Smooth muscle cell (in vitro differentiated cells): ENCODE results near the gene WDR82. TPM values are rescaled to one million over a fixed set of nuclear protein-coding genes. Genes with fewer than 3 reads are reported as not detected.

Experiments used
- DNase-seq: peaks from one replicate; lab custom pipeline; 2025; ENCODE audit not compliant: unreplicated experiment; lab: John Stamatoyannopoulos, UW
- H2AFZ ChIP-seq: fragments of 200-600 bp; sonication (generic); 2 replicates; pipeline ENCODE4 v1.6.0; 2016; ENCODE audit warnings: antibody characterized with exemption, low read depth, mild to moderate bottlenecking
- H3F3A ChIP-seq: fragments of 200-600 bp; sonication (generic); 2 replicates; pipeline ENCODE4 v1.6.0; 2017; ENCODE audit warnings: antibody characterized with exemption, low read depth
- H3K27ac ChIP-seq: fragments of 200-600 bp; sonication (generic); 2 replicates; pipeline ENCODE4 v1.5.1; 2016; ENCODE audit warnings: low read depth, mild to moderate bottlenecking
- H3K27me3 ChIP-seq: fragments of 200-600 bp; sonication (generic); 2 replicates; pipeline ENCODE4 v1.6.1; 2016; ENCODE audit warnings: low read depth, mild to moderate bottlenecking
- H3K36me3 ChIP-seq: fragments of 200-600 bp; sonication (generic); 2 replicates; pipeline ENCODE4 v1.5.1; 2016; ENCODE audit warnings: low read depth
- H3K4me1 ChIP-seq: fragments of 200-600 bp; sonication (generic); 2 replicates; pipeline ENCODE4 v1.5.1; 2016; ENCODE audit warnings: low read depth
- H3K4me2 ChIP-seq: fragments of 200-600 bp; sonication (generic); 2 replicates; pipeline ENCODE4 v1.6.0; 2016; ENCODE audit warnings: mild to moderate bottlenecking
- H3K4me3 ChIP-seq: fragments of 200-600 bp; sonication (generic); 2 replicates; pipeline ENCODE4 v1.5.1; 2016; ENCODE audit warnings: mild to moderate bottlenecking
- H3K79me2 ChIP-seq: fragments of 200-600 bp; sonication (generic); 2 replicates; pipeline ENCODE4 v1.6.0; 2016; ENCODE audit warnings: low read depth, mild to moderate bottlenecking
- H3K9ac ChIP-seq: fragments of 200-600 bp; sonication (generic); 2 replicates; pipeline ENCODE4 v1.6.0; 2016; ENCODE audit warnings: low read depth
- H3K9me3 ChIP-seq: fragments of 200-600 bp; sonication (generic); replicated peaks from 2 replicates; pipeline ENCODE4 v1.5.1; 2016; ENCODE audit warnings: low read depth
- H4K20me1 ChIP-seq: fragments of 200-600 bp; sonication (generic); 2 replicates; pipeline ENCODE4 v1.6.0; 2016; ENCODE audit warnings: low read depth
- CTCF ChIP-seq: fragments of 200-600 bp; sonication (generic); IDR thresholded peaks from 2 replicates; pipeline ENCODE4 v1.5.1; 2017; ENCODE audit warnings: borderline replicate concordance, mild to moderate bottlenecking, antibody characterized with exemption; ENCODE audit not compliant: insufficient read depth, poor library complexity, severe bottlenecking
- WGBS: methylation state at CpG from one replicate; pipeline ENCODE4 v1.1.7; 2016; ENCODE audit warnings: low lambda C conversion rate; 5-methylcytosine and 5-hydroxymethylcytosine counted together
- polyA plus RNA-seq: library from polyadenylated mRNA; unstranded; fragments of >200 nt; fragmentation: Nextera tagmentation; extraction: Ambion mirVana; gene quantifications from 2 replicates; pipeline ENCODE4 v1.2.1, GENCODE V29; 2016
- total RNA-seq: library from RNA; depleted of rRNA; stranded (reverse); fragments of >200 nt; gene quantifications from 2 replicates; pipeline ENCODE4 v1.2.3, GENCODE V29; 2014

WDR82 gene
- total and polyA plus RNA-seq, 2 experiments from 2014 or later = 26.1 to 48.3 TPM

- no peak for TF ChIP-seq CTCF
- peaks cover 31% of the 10 kb centered on the region for H3K79me2 ChIP-seq
- H3K4me2 ChIP-seq = peak overlapping the region; percentile 100
- peaks cover 30% of the 10 kb centered on the region for H3K4me1 ChIP-seq
- DNase-seq = no peak
- H3F3A ChIP-seq = peaks cover 18% of the 10 kb centered on the region
- WGBS = 43% methylated on average over 6 of the region's 6 CpGs
- H3K36me3 ChIP-seq = no peaks in the 10 kb centered on the region
- peak overlapping the region; percentile 87 for H3K27ac ChIP-seq
- peak overlapping the region; percentile 75 for H3K4me3 ChIP-seq
- H3K9ac ChIP-seq = no peak overlapping the region
- no peaks in the 10 kb centered on the region for H3K9me3 ChIP-seq
- peaks cover 27% of the 10 kb centered on the region for H4K20me1 ChIP-seq
- H3K27me3 ChIP-seq = no peaks in the 10 kb centered on the region
- H2AFZ ChIP-seq = no peak overlapping the region
These were observed 1.6 kb upstream of the WDR82 start for GRCh38 chr3:52280050-52280461.

- WGBS = 73% methylated on average over 2 of the region's 2 CpGs
These were observed 1.1 kb upstream of the WDR82 start for GRCh38 chr3:52279596-52279995.

GRCh38 chr3:52277972-52278509 is 408 bp downstream of the WDR82 start:
- Histone ChIP-seq H3F3A (peaks cover 15% of the 10 kb centered on the region), H3K4me1 (peaks cover 30% of the 10 kb centered on the region), H3K4me2 (peak overlapping the region; percentile 100), H2AFZ (no peak overlapping the region), H3K27ac (peak overlapping the region; percentile 87), H3K36me3 (no peaks in the 10 kb centered on the region), H3K79me2 (peaks cover 51% of the 10 kb centered on the region), H3K27me3 (no peaks in the 10 kb centered on the region), H3K4me3 (peak overlapping the region; percentile 75), H3K9ac (peak overlapping the region; percentile 91), H4K20me1 (peaks cover 47% of the 10 kb centered on the region), H3K9me3 (no peaks in the 10 kb centered on the region)
- WGBS = 2% methylated on average over 54 of the region's 54 CpGs
- peak; percentile 27 for TF ChIP-seq CTCF
- peak; percentile 88 for DNase-seq

More at GRCh38 chr3:52279596-52279995, 1.1 kb upstream of the WDR82 start:
- peak overlapping the region; percentile 59 for H2AFZ ChIP-seq
- peaks cover 18% of the 10 kb centered on the region for H3F3A ChIP-seq
- DNase-seq = no peak
- peaks cover 32% of the 10 kb centered on the region for H4K20me1 ChIP-seq
- H3K4me2 ChIP-seq = peak overlapping the region; percentile 100
- H3K27me3 ChIP-seq = no peaks in the 10 kb centered on the region
- no peak overlapping the region for H3K9ac ChIP-seq
- H3K4me3 ChIP-seq = peak overlapping the region; percentile 75
- no peaks in the 10 kb centered on the region for H3K9me3 ChIP-seq
- TF ChIP-seq CTCF = no peak
- H3K4me1 ChIP-seq = peaks cover 30% of the 10 kb centered on the region
- peaks cover 35% of the 10 kb centered on the region for H3K79me2 ChIP-seq
- no peaks in the 10 kb centered on the region for H3K36me3 ChIP-seq
- peak overlapping the region; percentile 87 for H3K27ac ChIP-seq
